ENCODE data around the gene NUDT2.

- TF ChIP-seq, protein P1, sequence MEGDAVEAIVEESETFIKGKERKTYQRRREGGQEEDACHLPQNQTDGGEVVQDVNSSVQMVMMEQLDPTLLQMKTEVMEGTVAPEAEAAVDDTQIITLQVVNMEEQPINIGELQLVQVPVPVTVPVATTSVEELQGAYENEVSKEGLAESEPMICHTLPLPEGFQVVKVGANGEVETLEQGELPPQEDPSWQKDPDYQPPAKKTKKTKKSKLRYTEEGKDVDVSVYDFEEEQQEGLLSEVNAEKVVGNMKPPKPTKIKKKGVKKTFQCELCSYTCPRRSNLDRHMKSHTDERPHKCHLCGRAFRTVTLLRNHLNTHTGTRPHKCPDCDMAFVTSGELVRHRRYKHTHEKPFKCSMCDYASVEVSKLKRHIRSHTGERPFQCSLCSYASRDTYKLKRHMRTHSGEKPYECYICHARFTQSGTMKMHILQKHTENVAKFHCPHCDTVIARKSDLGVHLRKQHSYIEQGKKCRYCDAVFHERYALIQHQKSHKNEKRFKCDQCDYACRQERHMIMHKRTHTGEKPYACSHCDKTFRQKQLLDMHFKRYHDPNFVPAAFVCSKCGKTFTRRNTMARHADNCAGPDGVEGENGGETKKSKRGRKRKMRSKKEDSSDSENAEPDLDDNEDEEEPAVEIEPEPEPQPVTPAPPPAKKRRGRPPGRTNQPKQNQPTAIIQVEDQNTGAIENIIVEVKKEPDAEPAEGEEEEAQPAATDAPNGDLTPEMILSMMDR (conservative IDR thresholded peaks at IDR 0.05; ENCODE audit: low read length), result no peak
- TF ChIP-seq EZH2phosphoT487 (IDR thresholded peaks at IDR 0.05; ENCODE audit: borderline replicate concordance, low read depth, low read length), result no peak
These were observed 41.9 kb downstream of the NUDT2 start for GRCh38 chr9:34370970-34371880.
